ENCODE measurements around the gene DPM3. TPM values are rescaled to one million over a fixed set of nuclear protein-coding genes. Genes with fewer than 3 reads are reported as not detected.

The DPM3 gene
- total and polyA plus RNA-seq, 7 donors = 29.2 to 220 (median 143) TPM

- peak overlapping the region; percentile 89 to 90 (median 90) for H3K27ac ChIP-seq
- H3K36me3 ChIP-seq = peaks cover 0 to 6% (median 0%) of the 10 kb centered on the region in 4 donors
These were observed 261 bp upstream of the DPM3 start for GRCh38 chr1:155140630-155140953.

GRCh38 chr1:155137154-155137949 is 3.0 kb downstream of the DPM3 start:
- 84 to 91% methylated on average over 6 of the region's 6 CpGs for WGBS, 2 donors
- Histone ChIP-seq H3K4me1 (peaks cover 0 to 48% (median 40%) of the 10 kb centered on the region in 4 donors), H3K9me3 (no peaks in the 10 kb centered on the region), H3K36me3 (peaks cover 12 to 23% (median 16%) of the 10 kb centered on the region in 4 donors), H3K4me3 (peak overlapping the region in 1 of 4 donors; percentile 72), H3K27ac (peak overlapping the region; percentile 94 to 99 (median 98)), H3K27me3 (no peaks in the 10 kb centered on the region)
- TF ChIP-seq EP300 (IDR thresholded peaks at IDR 0.05) = no peak
- no peak for TF ChIP-seq POLR2A (IDR thresholded peaks at IDR 0.05)
- TF ChIP-seq, protein P1, sequence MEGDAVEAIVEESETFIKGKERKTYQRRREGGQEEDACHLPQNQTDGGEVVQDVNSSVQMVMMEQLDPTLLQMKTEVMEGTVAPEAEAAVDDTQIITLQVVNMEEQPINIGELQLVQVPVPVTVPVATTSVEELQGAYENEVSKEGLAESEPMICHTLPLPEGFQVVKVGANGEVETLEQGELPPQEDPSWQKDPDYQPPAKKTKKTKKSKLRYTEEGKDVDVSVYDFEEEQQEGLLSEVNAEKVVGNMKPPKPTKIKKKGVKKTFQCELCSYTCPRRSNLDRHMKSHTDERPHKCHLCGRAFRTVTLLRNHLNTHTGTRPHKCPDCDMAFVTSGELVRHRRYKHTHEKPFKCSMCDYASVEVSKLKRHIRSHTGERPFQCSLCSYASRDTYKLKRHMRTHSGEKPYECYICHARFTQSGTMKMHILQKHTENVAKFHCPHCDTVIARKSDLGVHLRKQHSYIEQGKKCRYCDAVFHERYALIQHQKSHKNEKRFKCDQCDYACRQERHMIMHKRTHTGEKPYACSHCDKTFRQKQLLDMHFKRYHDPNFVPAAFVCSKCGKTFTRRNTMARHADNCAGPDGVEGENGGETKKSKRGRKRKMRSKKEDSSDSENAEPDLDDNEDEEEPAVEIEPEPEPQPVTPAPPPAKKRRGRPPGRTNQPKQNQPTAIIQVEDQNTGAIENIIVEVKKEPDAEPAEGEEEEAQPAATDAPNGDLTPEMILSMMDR (IDR thresholded peaks at IDR 0.05) = no peak
- TF ChIP-seq POLR2AphosphoS5 (IDR thresholded peaks at IDR 0.05) = no peak
- intact Hi-C loops (cut with DNase I) = loop anchor here (5.0 kb wide), 1 partner anchor 35 kb away; the partner anchor contains the start of genes KRTCAP2 and TRIM46
- DNase-seq = no peak

More at GRCh38 chr1:155140630-155140953, 261 bp upstream of the DPM3 start:
- DNase-seq = no peak
- intact Hi-C loops (cut with DNase I) = no loop called here
- H3K4me3 ChIP-seq = peak overlapping the region; percentile 68 to 86 (median 76)
- peaks cover 0 to 35% (median 28%) of the 10 kb centered on the region in 4 donors for H3K4me1 ChIP-seq
- 5 to 6% methylated on average over 11 of the region's 11 CpGs for WGBS, 2 donors
- H3K27me3 ChIP-seq = no peaks in the 10 kb centered on the region
- no peaks in the 10 kb centered on the region for H3K9me3 ChIP-seq
- TF ChIP-seq, protein P1 (IDR thresholded peaks at IDR 0.05) = no peak
- TF ChIP-seq POLR2AphosphoS5 (IDR thresholded peaks at IDR 0.05) = no peak
- TF ChIP-seq POLR2A (IDR thresholded peaks at IDR 0.05) = no peak

GRCh38 chr1:155136748-155137147 is 3.6 kb downstream of the DPM3 start:
- Histone ChIP-seq H3K4me3 (peak overlapping the region; percentile 52 to 72 (median 70)), H3K27ac (peak overlapping the region; percentile 94 to 99 (median 98)), H3K36me3 (peaks cover 14 to 29% (median 18%) of the 10 kb centered on the region in 4 donors), H3K27me3 (no peaks in the 10 kb centered on the region), H3K9me3 (no peaks in the 10 kb centered on the region), H3K4me1 (peaks cover 0 to 50% (median 40%) of the 10 kb centered on the region in 4 donors)
- intact Hi-C loops (cut with DNase I) = loop anchor here (5.0 kb wide), 1 partner anchor 36 kb away; the partner anchor contains the start of genes KRTCAP2 and TRIM46
- 13 to 24% methylated on average over 6 of the region's 6 CpGs for WGBS, 2 donors
- TF ChIP-seq POLR2A (IDR thresholded peaks at IDR 0.05) (no peak), POLR2AphosphoS5 (IDR thresholded peaks at IDR 0.05) (no peak), EP300 (IDR thresholded peaks at IDR 0.05) (no peak)
- TF ChIP-seq, protein P1 (IDR thresholded peaks at IDR 0.05) = no peak
- DNase-seq = no peak

DNA sequence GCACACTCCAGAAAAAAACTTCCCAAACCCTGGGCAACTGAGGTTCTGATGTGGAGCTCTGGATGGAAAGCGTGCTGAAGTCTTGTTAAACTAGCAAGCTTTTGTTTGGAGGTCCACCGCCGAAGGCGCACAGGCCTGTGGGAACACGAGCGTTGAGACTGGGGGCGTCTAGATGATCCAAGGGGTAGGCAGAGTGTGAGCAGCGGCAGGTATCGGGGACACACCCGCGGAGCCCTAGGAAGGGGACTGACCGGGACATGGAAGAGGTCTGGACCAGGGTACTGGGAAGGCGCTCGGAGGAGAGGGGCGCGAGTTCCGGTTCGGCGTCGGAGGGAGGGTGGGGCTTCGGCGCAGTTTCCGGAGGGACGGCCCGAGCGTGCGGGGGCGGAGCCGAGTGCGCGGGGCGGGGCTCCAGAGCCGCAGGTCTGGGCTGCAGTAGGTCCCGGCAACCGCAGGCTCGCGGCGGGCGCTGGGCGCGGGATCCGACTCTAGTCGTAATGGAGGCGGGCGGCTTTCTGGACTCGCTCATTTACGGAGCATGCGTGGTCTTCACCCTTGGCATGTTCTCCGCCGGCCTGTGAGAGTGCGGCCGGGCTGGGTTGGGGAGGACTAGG is 4.8 kb downstream of the DPM3 start, which contains the start of gene SLC50A1:
SLC50A1 (plus strand) TSS at position 438 of the 614 bp plus-strand sequence; CDS start at position 498, 60 bp downstream.
- no peaks in the 10 kb centered on the region for H3K9me3 ChIP-seq
- H3K36me3 ChIP-seq = peaks cover 19 to 35% (median 21%) of the 10 kb centered on the region in 4 donors
- intact Hi-C loops (cut with DNase I) = loop anchor here (2.0 to 5.0 kb wide), 2 partner anchors 37 to 45 kb away; partner anchors contain the start of genes KRTCAP2 and TRIM46
- peaks cover 0 to 60% (median 41%) of the 10 kb centered on the region in 4 donors for H3K4me1 ChIP-seq
- H3K4me3 ChIP-seq = peak within 1 kb of the TSS; percentile 52 to 72 (median 70)
- WGBS, 2 donors = 0 to 1% methylated on average over 52 of the region's 52 CpGs
- peak; percentile 72 to 90 for TF ChIP-seq POLR2A (IDR thresholded peaks at IDR 0.05)
- no peak for TF ChIP-seq EP300 (IDR thresholded peaks at IDR 0.05)
- TF ChIP-seq, protein P1 (IDR thresholded peaks at IDR 0.05) = peak in 3 of 4 experiments; percentile 41 to 79 (median 78)
- TF ChIP-seq POLR2AphosphoS5 (IDR thresholded peaks at IDR 0.05) = peak; percentile 92 to 95 (median 94)
- no peaks in the 10 kb centered on the region for H3K27me3 ChIP-seq
- peak within 1 kb of the TSS; percentile 94 to 99 (median 98) for H3K27ac ChIP-seq
- DNase-seq = peak; percentile 98
